Activated T-helper 17 cell treated with anti-CD3 and anti-CD28 coated beads, Interleukin-2, amount 50 U/mL, for 72 hours (primary cell): ENCODE measurements around the gene KIAA1217. TPM values are rescaled to one million over a fixed set of nuclear protein-coding genes. Genes with fewer than 3 reads are reported as not detected.

ENCODE experiments used
- ATAC-seq: fragments of 150-1000 bp; cut with Tn5 transposase; replicated peaks from 2 replicates; pipeline ENCODE4 v1.10.0; 2021; ENCODE audit warnings: mild to moderate bottlenecking, moderate library complexity
- H3K27ac Mint-ChIP-seq: one replicate; pipeline ENCODE4 v1.8.0; 2022; ENCODE audit warnings: mixed read lengths
- H3K27me3 Mint-ChIP-seq: one replicate; pipeline ENCODE4 v1.8.0; 2022; ENCODE audit warnings: mixed read lengths
- H3K36me3 Mint-ChIP-seq: one replicate; pipeline ENCODE4 v1.8.0; 2022; ENCODE audit warnings: low read depth, mild to moderate bottlenecking, mixed read lengths
- H3K4me1 Mint-ChIP-seq: one replicate; pipeline ENCODE4 v1.8.0; 2022; ENCODE audit warnings: mixed read lengths
- H3K4me3 Mint-ChIP-seq: one replicate; pipeline ENCODE4 v1.8.0; 2022; ENCODE audit warnings: mild to moderate bottlenecking, mixed read lengths
- H3K9me3 Mint-ChIP-seq: one replicate; pipeline ENCODE4 v1.8.0; 2022; ENCODE audit warnings: mixed read lengths
- total RNA-seq, 2 donors: library from RNA; stranded (reverse); gene quantifications; one replicate each; pipeline ENCODE4 v1.2.3, GENCODE V29; 2022

The KIAA1217 gene
- total RNA-seq, 2 donors from 2014 or later = 2.1 to 2.6 TPM

- Mint-ChIP-seq H3K4me3 (peak overlapping the region; percentile 45), H3K36me3 (no peaks in the 10 kb centered on the region), H3K27me3 (peaks cover 36% of the 10 kb centered on the region), H3K4me1 (peaks cover 21% of the 10 kb centered on the region), H3K9me3 (no peaks in the 10 kb centered on the region), H3K27ac (no peak overlapping the region)
- ATAC-seq = no peak
These were observed 243.1 kb downstream of the KIAA1217 start for GRCh38 chr10:24452030-24452429.

DNA sequence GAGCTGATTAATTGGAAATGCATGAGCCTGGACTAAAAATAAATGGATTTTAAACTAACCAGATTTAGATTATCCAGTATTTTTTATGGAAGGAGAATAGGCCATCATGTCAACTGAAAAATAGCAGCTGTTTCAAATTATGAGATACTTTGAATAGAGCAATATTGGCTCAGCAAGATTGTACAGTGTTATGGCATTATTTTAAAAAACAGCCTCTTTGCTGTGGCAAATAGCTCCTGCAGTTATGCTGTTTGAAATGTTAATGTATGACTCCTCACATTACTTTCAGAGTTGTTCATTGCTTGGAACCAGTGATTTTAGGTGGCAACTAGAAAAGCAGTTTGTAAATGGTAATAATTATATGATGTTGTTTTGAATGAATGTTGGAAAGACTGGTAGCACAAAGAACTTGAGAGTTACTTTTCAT lies 244.5 kb downstream of the KIAA1217 start:
- Mint-ChIP-seq H3K9me3 (no peaks in the 10 kb centered on the region), H3K4me1 (peaks cover 21% of the 10 kb centered on the region), H3K27me3 (peaks cover 44% of the 10 kb centered on the region), H3K36me3 (no peaks in the 10 kb centered on the region), H3K4me3 (no peak overlapping the region), H3K27ac (no peak overlapping the region)
- ATAC-seq = no peak

- H3K27me3 Mint-ChIP-seq = peaks cover 42% of the 10 kb centered on the region
- H3K9me3 Mint-ChIP-seq = no peaks in the 10 kb centered on the region
- H3K27ac Mint-ChIP-seq = no peak overlapping the region
- no peak overlapping the region for H3K4me3 Mint-ChIP-seq
- ATAC-seq = no peak
- H3K4me1 Mint-ChIP-seq = peaks cover 16% of the 10 kb centered on the region
- no peaks in the 10 kb centered on the region for H3K36me3 Mint-ChIP-seq
These were observed 245.0 kb downstream of the KIAA1217 start for GRCh38 chr10:24453973-24454372.

DNA sequence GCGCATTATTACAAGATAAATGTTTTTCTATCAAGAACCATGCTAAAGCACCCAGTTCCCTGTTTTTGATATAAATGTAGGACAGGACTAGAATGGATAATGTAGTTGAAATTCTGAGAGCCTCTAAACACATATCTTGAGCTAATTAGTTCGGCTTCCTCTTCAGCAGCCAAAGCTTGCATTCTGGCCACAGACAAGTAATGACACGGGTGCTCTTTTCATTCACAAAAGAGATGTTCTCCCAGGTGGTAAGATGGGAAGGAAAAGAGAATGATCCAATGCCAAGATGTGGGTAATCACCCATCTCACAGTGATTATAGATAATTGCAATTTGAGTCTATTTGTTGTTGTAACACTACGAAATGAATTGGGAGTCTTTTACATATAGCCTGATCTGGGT lies 246.5 kb downstream of the KIAA1217 start:
- H3K27me3 Mint-ChIP-seq = peaks cover 47% of the 10 kb centered on the region
- H3K4me1 Mint-ChIP-seq = peaks cover 6% of the 10 kb centered on the region
- ATAC-seq = no peak
- no peaks in the 10 kb centered on the region for H3K9me3 Mint-ChIP-seq
- H3K36me3 Mint-ChIP-seq = no peaks in the 10 kb centered on the region
- no peak overlapping the region for H3K4me3 Mint-ChIP-seq
- no peak overlapping the region for H3K27ac Mint-ChIP-seq

DNA sequence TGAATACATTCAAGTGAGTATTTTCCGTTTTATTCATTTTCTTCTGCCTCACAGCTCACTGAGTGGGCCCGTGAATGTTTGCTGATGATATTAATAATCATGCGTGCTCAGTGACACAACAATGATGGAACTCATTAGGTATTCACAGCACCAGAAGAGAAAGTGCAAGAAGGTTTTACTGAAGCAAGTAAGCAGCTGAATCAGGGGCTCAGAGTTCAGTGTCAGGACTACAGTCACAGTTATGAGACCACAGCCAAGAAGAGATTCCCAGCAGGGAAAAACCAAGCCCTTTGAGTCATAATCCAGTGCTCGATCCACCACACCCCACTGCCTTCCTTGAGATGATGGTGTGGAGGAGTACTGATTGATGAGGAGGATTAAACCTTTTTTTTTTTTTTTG lies 247.4 kb downstream of the KIAA1217 start:
- Mint-ChIP-seq H3K9me3 (no peaks in the 10 kb centered on the region), H3K4me1 (peaks cover 6% of the 10 kb centered on the region), H3K27me3 (peaks cover 47% of the 10 kb centered on the region), H3K4me3 (no peak overlapping the region), H3K36me3 (no peaks in the 10 kb centered on the region), H3K27ac (no peak overlapping the region)
- peak; percentile 67 for ATAC-seq

DNA sequence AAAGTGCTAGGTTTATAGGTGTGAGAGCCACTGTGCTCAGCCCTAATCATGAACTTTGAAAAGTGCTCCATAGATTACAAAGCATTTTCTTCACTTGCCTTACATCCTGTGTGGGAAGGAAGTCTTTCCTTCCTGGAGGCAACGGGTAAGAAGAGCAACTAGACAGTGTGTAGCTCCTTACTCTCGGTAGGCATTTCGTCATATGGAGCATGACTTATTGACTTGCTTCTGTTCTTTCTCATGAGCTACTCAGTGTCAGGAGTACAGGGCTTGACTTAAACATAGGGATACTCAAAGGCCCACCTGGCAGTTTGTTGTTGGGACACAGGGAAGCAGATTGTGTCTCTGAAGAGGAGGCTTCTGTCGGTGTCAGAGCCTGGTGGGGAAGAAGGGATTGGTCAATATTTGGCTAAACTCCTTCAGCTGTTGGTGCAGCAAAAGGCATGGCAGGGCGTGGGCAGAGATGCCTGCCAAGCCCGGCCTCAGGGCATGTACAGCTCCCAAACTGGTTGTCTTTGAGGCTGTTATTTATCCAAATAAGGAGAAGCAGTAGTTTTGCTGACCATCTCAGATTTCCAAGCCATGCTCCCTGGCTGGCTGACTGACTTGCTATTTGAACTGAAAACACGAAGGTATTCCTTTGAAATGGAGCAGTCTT lies 248.9 kb downstream of the KIAA1217 start:
- H3K27ac Mint-ChIP-seq = no peak overlapping the region
- ATAC-seq = peak; percentile 24
- H3K9me3 Mint-ChIP-seq = no peaks in the 10 kb centered on the region
- H3K4me1 Mint-ChIP-seq = peaks cover 3% of the 10 kb centered on the region
- H3K4me3 Mint-ChIP-seq = no peak overlapping the region
- no peaks in the 10 kb centered on the region for H3K36me3 Mint-ChIP-seq
- peaks cover 43% of the 10 kb centered on the region for H3K27me3 Mint-ChIP-seq

DNA sequence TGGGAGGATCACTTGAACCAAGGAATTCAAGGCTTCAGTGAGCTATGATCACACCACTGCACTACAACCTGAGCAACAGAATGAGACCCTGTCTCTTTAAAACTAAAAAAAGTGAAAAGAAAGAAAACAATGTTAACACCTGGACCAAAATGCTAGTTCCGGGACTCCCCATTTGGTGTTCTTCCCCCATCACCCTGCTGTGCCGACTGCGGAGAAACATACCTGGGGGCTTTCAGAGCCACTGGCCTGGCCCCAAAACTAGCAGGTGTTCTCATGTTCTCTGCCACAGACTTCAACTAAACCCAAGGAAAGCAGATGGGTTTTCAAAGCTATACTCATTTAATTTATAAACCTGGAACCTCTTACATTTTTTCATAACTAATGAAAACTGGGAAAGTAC lies 250.9 kb downstream of the KIAA1217 start:
- Mint-ChIP-seq H3K27me3 (peaks cover 35% of the 10 kb centered on the region), H3K4me1 (peaks cover 20% of the 10 kb centered on the region), H3K9me3 (peaks cover 4% of the 10 kb centered on the region), H3K4me3 (no peak overlapping the region), H3K27ac (no peak overlapping the region), H3K36me3 (peaks cover 5% of the 10 kb centered on the region)
- no peak for ATAC-seq

DNA sequence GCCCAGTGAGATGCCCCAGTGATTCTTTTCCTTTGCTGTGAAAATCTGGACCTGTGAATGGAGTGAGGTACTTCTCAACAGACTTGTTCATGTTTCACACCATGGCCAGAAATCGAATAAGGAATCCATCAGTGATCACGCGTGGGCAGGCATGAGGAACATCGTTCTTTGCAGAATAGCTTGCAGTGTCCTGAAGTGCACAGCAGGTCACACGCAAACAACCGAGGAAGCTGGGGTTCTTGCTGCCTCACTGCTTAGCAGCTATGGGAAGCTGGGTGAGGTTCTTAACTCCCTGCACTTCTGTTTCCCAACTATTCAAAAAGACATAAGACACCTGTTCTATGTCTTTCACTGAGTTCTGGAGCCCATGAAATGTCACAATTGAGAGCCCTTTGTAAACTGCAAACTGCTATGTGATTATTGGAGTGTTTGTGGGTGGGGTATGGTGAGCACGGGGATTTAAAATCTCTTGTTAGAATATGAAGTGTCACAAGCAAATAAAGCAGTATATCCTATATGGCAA lies 253.4 kb downstream of the KIAA1217 start:
- ATAC-seq = no peak
- Mint-ChIP-seq H3K9me3 (peaks cover 4% of the 10 kb centered on the region), H3K27me3 (peaks cover 24% of the 10 kb centered on the region), H3K4me1 (peaks cover 35% of the 10 kb centered on the region), H3K4me3 (no peak overlapping the region), H3K36me3 (peaks cover 5% of the 10 kb centered on the region), H3K27ac (no peak overlapping the region)

DNA sequence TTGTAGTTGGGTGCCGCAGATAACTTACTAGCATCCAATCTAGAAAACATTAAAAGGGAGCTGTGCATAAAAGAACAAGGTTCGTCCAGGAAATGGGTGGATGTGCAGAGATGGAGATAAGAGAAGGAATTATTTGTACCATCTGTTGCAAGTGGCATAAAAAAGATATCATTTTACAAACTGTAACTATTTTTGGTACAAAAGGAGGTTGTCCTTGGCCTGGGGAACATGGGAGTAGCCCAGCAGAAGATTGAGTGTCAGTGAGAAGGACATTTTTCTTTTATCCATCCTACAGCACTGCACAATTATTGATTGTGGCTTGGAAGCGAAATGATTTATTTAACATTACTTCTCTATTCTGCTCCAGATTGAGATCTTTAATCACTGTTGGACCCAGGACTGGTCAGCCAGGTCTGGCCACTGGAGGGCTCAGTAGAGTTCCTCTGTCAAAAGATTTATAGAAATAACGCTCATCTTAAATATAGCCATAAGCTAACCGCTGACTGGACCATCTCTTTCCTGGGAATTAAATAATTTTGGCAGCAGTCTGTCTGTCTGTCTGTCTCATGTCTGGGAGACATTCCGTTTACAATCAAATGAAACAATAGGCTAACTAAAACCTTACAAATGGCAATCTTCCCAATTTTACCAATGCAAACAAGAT lies 254.1 kb downstream of the KIAA1217 start:
- Mint-ChIP-seq H3K9me3 (peaks cover 4% of the 10 kb centered on the region), H3K4me3 (peak overlapping the region; percentile 72), H3K27me3 (peaks cover 20% of the 10 kb centered on the region), H3K4me1 (peaks cover 37% of the 10 kb centered on the region), H3K36me3 (peaks cover 5% of the 10 kb centered on the region), H3K27ac (peak overlapping the region; percentile 86)
- no peak for ATAC-seq

DNA sequence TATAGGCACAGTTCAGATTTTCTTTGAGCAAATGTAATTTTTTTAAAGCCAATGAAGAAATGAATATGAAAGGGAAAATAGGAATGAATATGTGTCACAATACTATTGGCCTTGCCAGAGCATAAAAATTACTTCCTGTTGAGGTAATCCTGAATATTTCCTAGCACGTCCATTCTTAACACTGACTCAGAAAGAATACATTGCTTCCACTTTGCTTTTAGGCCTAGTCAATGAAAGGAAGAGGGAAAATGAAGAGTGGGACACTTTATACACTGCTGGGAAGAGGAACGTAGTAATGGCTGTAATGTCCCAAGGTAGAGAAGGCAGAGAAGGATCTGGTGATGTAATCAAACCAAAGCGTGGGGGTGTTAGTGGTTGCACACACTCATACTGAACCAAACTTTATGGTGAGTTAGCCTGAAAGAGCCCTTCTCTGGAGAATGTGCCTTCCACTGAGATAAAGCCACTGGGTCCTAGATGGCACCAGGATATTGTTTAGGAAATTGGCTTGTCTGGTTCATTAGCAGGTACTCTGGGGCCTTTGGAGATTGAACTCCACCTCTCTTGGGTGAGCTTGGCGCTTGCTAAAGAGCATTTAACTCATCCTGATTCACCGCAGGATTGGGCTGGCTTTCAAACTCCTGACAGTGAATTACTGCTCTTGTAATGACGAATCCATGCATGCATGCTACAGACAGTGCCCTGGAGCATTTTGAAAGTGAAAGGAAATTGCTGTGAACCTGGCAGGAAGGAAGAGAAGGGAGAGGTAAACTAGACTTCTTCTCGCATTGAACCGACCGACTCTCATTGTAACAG lies 254.9 kb downstream of the KIAA1217 start:
- Mint-ChIP-seq H3K36me3 (peaks cover 5% of the 10 kb centered on the region), H3K4me1 (peaks cover 37% of the 10 kb centered on the region), H3K4me3 (peak overlapping the region; percentile 72), H3K27ac (peak overlapping the region; percentile 86), H3K27me3 (peaks cover 18% of the 10 kb centered on the region), H3K9me3 (peaks cover 4% of the 10 kb centered on the region)
- peak; percentile 74 for ATAC-seq

DNA sequence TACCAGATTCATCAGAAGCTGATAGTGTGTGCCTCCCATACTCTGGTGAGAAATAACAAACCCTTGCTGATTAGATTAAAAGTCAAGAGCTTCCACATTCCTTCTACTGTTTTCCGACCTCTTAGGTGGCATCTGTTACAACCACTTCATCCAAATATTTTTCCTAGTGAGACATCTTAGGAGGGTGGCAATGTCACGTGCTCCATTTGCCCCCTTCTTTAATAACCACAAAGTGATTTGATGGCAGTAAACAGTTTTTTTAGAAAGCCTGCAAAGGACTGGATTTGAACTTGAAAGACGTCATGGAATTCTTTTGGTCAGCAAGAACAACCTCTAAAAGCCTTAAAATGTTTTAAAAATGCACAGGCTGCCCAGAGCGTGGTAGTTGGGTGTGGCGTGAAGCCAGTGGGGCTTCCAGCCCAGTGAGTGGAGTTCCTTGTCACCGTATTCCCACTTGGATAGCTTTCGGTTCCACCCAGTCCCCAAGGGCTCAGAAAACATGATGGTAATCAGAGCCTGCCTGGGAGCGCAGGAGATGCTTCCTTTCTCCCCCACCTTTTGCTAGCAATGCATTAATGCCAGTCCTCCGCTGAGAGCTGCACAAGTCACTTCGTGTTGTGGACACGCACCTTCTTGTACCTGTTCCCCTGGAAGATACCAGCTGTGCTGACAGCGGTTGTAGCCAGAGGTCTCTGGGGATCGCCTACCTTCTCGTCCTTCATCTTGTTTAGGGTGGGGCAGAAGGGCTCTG lies 256.4 kb downstream of the KIAA1217 start:
- Mint-ChIP-seq H3K4me1 (peaks cover 37% of the 10 kb centered on the region), H3K4me3 (peak overlapping the region; percentile 72), H3K27me3 (peaks cover 18% of the 10 kb centered on the region), H3K27ac (peak overlapping the region; percentile 86), H3K9me3 (peaks cover 4% of the 10 kb centered on the region), H3K36me3 (peaks cover 5% of the 10 kb centered on the region)
- ATAC-seq = no peak

DNA sequence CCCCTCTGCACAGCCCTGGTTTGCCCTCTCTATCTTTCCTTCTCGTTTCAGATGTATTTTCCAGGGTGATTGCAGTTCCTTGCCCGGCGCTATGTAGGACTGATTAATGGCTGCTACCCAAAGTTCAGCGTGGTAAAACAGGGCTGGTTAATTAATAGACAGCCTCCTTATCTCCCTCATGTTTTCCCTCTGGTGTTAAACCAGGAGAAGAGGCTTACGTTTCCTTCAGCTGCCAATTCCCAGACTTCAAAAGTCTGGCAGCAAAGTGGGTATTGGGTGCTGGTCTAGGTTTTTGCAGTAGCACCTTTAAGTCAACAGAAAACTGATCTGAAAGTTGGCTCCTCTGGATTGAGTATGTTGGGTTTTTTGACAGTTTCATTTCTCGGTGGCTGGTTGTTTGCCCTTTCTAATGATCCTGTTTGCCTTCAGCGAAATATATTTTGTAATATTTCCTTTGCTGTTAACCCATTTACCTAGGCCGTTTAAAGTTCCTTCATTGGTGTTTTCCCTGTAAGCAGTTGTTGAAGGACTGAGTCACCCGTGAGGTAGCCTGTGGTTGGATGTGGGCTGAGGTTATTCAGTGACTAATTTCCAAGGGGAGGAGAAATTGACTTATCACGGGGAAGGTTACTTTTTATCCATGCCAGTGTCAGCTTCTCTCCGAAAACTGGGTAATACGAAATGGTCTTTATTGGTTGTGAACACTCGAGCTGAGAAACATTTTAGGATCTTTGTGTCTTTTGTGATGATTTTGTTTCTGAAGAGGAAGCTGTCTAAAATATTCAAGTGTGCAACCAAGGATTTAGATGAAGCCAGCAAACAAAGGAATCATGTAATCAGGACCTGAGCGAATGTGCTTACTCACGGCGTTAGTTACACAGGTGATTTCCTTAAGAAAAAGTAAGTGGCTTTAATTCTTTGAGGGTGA lies 257.2 kb downstream of the KIAA1217 start:
- peak overlapping the region; percentile 83 for H3K27ac Mint-ChIP-seq
- peaks cover 4% of the 10 kb centered on the region for H3K9me3 Mint-ChIP-seq
- peak; percentile 87 for ATAC-seq
- peaks cover 5% of the 10 kb centered on the region for H3K36me3 Mint-ChIP-seq
- peak overlapping the region; percentile 72 for H3K4me3 Mint-ChIP-seq
- peaks cover 14% of the 10 kb centered on the region for H3K27me3 Mint-ChIP-seq
- H3K4me1 Mint-ChIP-seq = peaks cover 37% of the 10 kb centered on the region

DNA sequence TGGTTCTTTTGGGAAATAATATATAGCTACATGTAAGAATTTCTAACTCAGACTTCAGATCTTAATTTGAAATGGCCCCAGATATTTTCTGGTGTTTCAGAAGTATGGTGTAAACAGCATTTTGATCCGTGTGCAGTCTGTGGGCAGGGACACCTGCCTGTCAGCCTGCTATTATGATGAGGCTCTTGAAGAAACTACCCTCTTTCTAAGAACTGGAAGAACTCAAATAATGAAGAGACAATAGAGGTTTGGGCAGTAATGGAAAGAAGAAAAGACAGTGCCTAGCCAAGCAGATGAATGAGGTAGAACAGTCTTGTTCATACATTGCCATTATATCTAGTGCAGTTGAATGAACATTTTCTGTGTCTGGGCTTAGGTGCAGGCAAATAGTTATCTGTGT lies 258.2 kb downstream of the KIAA1217 start:
- H3K36me3 Mint-ChIP-seq = peaks cover 5% of the 10 kb centered on the region
- H3K4me3 Mint-ChIP-seq = peak overlapping the region; percentile 10
- H3K27ac Mint-ChIP-seq = no peak overlapping the region
- ATAC-seq = no peak
- H3K9me3 Mint-ChIP-seq = peaks cover 4% of the 10 kb centered on the region
- H3K4me1 Mint-ChIP-seq = peaks cover 37% of the 10 kb centered on the region
- H3K27me3 Mint-ChIP-seq = peaks cover 14% of the 10 kb centered on the region
